DLD1 (cell line): ENCODE measurements around the gene SPINK5.
"Not testable (repeated sequence)": the region's sequence is repeated elsewhere in the genome, so short reads cannot be mapped to it uniquely, and the experiment has no call there.

Experiments used
- in situ Hi-C: cut with HindIII; loops from 2 replicates; pipeline ENCODE4 v1.10.0; 2017; ENCODE audit warnings: low sequenced_read_pairs

SPINK5 gene, protein sequence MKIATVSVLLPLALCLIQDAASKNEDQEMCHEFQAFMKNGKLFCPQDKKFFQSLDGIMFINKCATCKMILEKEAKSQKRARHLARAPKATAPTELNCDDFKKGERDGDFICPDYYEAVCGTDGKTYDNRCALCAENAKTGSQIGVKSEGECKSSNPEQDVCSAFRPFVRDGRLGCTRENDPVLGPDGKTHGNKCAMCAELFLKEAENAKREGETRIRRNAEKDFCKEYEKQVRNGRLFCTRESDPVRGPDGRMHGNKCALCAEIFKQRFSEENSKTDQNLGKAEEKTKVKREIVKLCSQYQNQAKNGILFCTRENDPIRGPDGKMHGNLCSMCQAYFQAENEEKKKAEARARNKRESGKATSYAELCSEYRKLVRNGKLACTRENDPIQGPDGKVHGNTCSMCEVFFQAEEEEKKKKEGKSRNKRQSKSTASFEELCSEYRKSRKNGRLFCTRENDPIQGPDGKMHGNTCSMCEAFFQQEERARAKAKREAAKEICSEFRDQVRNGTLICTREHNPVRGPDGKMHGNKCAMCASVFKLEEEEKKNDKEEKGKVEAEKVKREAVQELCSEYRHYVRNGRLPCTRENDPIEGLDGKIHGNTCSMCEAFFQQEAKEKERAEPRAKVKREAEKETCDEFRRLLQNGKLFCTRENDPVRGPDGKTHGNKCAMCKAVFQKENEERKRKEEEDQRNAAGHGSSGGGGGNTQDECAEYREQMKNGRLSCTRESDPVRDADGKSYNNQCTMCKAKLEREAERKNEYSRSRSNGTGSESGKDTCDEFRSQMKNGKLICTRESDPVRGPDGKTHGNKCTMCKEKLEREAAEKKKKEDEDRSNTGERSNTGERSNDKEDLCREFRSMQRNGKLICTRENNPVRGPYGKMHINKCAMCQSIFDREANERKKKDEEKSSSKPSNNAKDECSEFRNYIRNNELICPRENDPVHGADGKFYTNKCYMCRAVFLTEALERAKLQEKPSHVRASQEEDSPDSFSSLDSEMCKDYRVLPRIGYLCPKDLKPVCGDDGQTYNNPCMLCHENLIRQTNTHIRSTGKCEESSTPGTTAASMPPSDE

DNA sequence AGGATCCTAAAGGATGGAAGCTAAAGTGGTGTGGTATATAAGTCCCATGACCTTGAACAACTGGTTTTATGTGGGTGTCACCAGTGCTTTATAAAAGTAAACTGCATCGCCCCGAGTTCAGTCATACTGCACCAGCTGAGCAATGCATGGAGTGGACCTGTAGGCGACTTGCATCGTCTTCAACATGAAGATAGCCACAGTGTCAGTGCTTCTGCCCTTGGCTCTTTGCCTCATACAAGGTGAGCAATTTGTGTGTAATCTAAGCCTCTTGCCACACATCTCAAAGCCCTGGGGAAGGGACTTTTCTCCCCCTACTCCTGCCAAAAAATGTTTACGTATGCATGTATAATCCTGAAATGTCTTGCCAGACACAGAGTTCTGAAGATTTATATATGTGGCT is at the start of gene SPINK5:
Gene SPINK5 (plus strand): TSS at position 120 of the 400 bp plus-strand sequence. CDS start 65 bp downstream, at position 185.
- in situ Hi-C loops, result no loop called here

DNA sequence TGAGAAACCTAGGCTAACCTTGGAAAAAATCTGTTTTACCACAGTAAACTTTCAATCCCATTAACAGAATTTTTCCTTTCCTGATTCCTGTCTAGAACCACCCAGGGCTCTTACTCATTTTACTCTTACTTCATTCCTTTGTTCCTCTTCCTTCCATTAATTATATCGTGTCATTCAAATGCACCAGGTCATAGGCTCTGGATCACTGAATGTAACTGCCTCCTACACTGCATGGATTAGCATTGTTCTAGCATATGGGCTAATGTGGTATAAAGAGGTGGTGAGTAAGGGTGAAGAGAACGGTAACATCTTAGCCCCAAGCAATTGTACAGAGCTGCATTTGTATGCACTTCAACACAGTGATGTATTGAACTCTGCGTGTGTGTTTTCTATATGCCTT is 49.5 kb upstream of the SPINK5 start:
- in situ Hi-C loops, result no loop called here

DNA sequence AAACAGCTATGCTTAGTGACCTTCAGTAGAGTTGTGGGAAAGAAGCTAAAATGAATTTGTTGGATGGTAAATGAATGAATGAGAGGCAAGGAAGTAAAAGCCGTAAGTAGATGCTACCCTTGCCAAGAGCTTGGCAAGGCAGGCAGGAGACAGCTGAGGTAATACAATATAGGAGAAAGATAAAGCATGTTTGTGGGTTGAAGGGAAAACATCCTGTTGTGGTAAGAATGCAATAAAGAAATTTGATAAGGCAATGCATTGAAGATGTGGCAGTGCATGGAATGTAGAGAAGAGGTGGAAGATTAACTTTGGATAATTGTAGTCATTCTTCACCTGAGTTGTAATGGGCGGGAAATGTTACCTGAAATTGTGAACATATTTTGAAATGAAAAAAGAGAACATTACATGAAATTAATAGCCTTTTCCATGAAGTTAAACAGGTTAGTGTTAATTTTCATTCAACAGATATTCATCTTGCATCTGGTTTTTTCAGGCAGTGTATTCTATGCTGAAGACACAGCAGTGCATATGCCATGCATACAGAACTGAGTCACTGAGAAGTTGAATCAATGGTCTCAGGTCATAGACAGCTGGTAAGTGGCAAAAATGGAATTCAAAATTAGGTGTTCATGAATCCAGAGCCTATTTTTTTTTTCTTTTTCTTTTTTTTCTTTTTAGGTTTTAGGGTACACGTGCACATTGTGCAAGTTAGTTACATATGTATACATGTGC is 43.4 kb upstream of the SPINK5 start:
- in situ Hi-C loops, result no loop called here

DNA sequence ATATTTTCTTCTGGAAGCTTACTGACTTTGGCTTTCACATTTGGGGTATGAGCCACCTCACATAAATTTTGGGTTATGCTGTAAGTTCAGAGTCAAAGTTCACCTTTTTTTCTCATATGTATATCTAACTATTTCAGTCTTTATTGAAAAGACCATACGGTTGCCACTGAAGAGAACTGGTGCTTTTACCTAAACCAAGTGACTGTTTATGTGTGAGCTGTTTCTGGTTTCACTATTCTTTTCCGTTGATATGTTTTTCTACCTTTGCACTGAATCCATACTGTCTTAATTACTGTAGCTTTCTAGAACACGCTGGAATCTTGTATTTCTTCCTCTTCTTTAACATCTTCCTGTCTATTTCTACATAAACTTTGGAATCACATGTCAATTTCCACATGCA is 36.3 kb upstream of the SPINK5 start:
- in situ Hi-C loops, result no loop called here

DNA sequence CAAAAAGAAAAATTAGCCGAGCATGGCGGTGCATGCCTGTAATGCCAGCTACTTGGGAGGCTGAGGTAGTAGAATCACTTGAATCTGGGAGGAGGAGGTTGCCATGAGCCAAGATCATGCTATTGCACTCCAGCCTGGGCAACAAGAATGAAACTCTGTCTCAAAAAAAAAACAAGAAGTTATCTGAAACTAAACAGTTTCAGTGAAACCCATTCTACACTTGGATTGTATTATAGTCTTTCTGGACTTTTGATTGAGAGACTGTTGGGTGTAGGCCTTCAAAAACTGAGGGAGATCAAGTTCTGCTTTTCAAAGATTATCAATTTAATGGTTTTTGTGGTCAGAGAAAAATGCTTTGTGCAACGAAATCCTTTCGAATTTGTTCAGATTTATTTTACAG is 34.6 kb upstream of the SPINK5 start:
- in situ Hi-C loops, result no loop called here

DNA sequence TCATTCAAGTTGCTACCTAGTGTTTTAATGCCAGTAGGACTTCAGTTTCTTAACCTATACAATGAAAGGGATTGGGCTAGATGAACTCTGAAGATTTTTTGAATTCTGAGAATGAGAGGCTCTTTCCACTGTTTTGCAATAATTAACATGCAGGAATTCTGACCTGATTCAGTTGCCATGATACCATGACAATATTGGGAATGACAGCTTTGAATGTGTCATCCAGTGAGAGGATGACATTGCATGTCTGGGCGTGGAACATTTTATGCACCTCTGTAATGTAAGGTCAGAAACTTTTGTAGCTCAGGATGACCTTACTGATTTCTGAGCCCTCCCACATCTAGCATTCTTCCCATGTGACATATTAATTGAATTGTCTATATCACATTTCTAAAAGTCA is 30.6 kb upstream of the SPINK5 start:
- in situ Hi-C loops, result no loop called here

DNA sequence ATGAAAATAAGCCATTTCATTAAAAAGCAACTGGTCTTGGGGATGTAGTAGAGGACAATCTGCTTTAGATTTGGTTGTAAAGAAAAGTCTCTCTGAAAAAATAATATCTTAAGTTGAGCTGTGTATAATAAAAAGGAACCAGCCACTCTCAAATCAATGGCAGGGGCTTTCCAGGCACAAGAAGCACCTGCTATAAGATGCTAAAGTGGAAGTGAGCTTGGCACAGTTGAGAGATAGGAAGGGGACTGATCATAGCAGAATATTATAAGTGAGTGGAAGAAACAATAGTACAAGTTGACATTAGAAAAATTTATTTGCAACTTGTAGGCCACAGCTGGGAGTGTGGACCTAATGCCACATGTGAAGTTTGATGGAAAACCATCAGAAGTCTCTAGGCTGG is 28.1 kb upstream of the SPINK5 start:
- in situ Hi-C loops, result no loop called here

DNA sequence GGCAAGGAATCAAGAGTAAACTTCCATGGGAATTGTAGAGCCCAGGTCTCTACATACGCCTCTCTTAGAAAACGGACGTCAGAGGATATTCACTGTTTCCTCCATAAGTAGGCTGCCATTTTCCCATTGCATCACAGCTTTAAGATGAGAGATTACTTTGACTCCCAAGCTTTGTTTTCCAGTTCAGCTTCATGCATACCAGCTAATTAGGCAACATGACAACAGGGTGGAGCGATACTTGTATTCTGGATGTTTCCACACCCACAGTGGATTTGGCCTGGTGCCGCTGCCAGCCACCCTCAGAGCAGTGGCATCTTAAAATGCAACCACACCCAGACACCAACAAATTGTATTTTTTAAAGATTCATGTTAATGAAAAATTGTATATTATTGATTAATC is 20.9 kb upstream of the SPINK5 start:
- in situ Hi-C loops, result no loop called here

DNA sequence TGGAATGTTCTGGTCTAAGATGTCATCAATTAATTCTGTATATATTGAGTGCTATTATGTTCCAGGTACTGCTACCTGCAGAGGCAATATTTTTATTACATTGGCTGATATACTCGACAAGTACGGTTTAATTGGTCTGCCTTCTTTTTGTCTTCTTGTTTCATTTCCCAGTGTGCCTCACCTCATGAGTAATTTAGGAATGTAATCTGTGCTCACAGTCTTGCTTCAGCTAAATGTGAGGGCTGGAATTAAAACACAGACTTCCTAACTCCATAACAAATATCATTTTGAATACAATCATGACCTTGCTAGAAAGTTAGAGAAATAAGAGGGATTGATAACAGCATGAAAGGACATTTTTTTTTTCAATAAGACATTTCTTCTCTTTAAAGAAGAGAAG is 20.1 kb upstream of the SPINK5 start:
- in situ Hi-C loops, result no loop called here

DNA sequence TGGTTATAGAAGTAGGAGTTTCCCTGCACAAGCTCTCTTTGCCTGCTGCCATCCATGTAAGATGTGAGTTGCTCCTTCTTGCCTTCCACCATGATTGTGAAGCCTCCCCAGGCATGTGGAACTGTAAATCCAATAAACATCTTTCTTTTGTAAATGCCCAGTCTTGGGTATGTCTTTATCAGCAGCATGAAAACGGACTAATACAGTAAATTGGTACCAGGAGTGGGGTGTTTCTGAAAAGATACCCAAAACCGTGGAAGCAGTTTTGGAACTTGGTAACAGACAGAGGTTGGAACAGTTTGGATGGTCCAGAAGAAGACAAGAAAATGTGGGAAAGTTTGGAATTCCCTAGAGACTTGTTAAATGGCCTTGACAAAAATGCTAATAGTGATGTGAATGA is 8.6 kb upstream of the SPINK5 start:
- in situ Hi-C loops, result not testable (repeated sequence)

DNA sequence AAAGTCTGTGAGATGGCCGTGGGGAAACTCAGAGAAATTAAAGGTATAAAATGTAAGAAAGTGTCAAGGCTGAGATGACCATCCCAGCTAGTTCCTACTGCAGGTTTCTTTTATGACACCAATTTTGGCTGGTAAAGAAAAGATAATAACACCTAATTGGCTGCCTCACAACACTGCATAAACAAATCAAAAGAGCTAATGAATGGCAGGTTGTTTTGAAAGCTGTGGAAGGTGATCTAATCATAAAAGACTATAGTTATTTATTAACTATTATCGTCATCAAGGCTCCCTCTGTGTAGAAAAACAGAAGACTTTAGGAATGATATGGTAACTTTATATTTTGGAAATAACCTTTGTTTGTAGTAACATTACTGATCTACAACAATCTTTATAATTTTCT is 3.5 kb upstream of the SPINK5 start:
- in situ Hi-C loops, result no loop called here

DNA sequence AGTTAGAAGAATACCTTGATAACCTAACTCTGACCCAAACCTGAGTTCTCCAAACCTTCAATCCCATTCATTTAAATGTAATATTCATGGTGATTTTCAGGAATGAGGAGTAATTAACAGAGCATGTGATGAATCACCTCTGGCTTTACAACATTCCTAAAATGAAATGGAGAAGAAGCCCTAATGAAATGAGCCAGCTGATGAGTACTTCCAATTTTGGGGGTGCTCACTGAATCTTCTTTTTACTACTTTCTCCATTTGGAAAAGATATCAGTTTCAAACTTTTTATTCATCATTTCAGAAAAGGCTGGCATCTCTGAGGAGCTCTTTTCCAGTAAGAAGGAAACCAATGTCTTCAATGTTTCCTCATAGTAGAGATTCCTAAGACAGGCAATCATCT is 2.9 kb upstream of the SPINK5 start:
- in situ Hi-C loops, result no loop called here

DNA sequence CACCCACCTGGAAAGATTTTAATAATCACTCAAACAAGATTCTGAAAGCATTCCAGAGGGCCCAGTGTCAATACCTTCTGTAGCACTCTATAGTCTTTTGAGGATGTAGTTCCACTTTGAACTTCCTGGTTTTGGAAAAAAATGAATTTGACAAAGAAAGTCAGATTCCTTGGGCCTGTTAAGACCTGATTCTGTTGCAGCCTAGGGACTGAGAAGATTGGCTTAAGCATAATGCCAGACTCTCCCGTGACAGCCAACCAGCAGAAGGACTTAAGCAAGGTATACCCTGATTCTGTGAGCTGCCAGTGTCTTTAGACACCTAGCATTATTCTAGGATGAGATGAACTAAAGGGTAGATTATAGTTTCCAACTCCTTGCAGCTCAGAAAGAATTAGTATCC is 6.8 kb downstream of the SPINK5 start:
- in situ Hi-C loops, result no loop called here

DNA sequence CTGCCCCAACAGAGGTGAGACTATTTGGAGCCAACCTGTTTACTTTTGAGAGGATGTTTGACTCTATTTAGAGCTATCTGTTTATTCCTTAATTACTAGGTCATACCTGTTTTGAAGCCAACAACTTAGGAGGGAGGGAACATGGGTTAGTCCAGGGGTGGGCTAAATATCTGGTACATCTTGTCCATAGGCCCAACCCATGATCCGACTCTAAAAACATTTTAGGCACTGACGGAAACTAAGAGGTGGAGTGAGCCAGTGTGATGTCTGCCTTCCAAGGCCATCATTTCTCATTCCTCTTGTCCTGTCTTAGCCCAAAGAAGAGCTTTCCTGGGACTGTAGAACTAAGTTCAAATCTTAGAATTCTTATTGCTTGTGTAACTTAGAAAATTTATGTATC is 8.4 kb downstream of the SPINK5 start:
- in situ Hi-C loops, result no loop called here

DNA sequence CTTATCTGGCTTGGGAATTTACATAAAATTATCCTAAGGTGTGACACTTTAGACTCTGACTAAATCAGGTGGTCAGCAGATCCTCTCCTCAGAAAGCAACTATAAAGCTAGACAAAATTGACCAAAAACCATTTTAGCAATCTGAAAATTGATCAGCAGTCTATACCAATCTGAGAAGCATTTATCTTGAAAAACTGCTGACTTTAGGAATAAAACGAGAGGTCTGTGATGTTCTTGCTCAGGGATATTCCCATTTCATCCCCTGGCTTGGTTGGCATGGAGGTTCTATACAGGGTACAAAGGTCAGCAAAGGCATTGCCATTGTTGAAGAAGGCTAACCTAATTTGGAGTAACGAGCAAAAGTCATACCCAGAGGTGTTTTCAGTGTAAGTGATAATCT is 11.7 kb downstream of the SPINK5 start:
- in situ Hi-C loops, result no loop called here

DNA sequence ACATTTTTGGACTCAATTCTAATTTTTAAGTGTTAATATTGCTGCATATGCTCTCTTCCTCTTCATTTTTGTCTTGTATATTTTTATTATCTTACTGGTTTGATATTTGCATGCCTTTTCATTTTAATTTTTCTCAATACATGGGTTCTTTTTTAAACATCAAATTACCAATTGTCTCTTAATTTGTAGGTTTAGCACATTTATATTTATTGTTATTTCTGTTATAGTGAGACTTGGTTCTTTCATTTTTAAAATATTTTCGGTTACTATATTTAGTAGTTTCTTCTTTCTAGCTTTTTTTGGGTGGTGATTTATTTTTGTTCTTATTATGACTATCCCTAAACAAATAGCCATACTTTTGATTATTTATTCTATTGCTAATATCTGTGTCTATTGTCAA is 19.4 kb downstream of the SPINK5 start:
- in situ Hi-C loops, result no loop called here

DNA sequence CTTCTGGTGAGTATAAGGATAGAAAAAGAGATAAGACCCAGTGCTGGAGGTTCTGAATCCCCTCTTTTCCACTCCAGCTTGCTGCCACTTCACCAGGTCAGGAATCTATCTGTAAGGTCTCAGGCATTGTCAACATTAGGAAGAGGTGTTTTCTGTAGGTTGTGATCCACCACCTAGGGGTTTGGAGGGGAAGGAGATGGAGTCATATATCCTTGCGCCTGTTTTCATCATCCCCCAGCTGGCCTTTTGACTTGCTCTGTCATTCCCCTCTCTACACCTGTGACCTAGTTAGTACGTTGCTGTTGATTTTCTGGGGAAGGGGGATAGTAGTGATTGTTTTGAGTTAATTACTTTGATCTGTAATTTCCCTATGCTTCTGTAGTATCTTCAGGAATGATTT is 20.5 kb downstream of the SPINK5 start:
- in situ Hi-C loops, result no loop called here

DNA sequence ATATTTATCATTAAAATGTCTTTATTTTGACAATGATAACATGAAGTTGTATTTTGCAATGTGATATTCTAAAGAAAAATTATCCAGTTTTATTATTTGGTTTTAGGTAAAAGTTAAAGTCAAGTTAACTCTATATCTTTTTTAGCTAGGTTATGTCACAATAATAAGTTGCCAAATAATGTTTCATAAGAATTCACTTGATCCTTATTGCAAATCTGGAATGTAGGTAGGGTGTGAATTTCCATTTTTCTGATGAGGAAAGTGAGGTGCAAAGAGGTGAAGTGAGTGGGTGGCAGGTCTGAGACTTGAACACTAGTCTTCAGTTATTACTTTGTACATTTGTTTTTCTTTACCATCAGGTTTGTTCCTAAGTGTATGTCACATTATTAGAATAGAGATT is 21.5 kb downstream of the SPINK5 start:
- in situ Hi-C loops, result no loop called here

DNA sequence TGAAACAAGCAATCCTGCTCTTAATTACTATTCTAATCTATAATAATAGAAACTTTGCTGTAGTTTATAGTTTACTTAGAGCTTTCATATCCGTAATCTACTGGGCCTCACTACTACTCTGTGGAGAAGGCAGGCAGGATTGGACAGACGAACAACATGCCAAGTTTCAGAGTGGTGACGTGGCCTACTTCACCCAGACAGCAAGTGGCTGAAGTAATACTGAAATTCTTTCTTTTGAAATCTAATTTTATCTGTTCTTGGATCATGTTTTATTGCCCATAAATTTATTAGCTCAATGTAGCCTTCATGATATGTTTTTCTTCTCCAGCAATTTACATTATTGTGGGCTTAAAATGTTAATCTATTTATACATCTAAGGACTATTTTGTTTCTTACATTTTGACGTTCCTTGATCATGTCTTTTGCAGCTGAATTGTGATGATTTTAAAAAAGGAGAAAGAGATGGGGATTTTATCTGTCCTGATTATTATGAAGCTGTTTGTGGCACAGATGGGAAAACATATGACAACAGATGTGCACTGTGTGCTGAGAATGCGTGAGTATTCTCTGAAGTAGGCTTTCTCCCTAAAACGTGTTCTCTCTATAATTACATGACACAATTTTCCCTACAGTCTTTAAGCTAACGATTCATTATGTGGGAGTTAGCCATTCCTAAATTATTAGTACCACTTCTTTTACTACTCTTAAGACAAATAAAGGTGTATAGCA is 22.4 kb downstream of the SPINK5 start:
- in situ Hi-C loops, result no loop called here

DNA sequence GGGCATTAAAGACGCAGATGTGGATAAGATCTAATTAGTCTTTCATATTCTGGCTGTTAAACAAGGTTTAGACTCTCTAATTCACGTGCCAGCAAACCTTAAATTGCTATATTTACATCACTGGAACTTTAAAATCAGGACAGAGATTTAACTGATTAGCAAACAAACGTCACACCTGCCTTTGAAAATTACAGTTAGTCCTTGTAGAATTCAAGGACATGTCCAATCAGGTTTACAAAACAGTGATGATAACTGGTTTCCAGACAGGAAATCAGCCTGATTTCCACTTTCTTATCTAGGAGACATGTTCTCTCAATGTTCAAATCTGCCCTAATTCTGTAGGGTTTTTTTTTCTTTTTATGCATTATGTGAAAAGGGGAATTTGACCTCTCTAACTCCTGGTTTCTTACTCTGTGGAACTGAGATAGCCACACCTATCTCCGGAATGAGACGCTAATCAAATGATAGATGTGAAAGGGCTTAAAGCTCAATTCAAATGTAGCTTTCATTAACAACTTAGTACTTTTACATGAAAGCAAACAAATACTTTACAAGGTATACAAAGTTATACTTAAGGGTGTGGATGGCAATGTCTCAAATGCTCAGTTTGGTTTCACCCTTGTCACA is 26.5 kb downstream of the SPINK5 start:
- in situ Hi-C loops, result no loop called here
